Measurements from ENCODE around the gene WDR91.

GRCh38 chr7:135169141-135169963, 42.0 kb downstream of the WDR91 start:
- TF ChIP-seq CTCF (IDR thresholded peaks at IDR 0.05; ENCODE audit: borderline replicate concordance, extremely low read depth, low read length, poor library complexity, severe bottlenecking) (peak; percentile 59), EZH2 (IDR thresholded peaks at IDR 0.05; ENCODE audit: borderline replicate concordance, low read depth, low read length, severe bottlenecking) (no peak)
